MM.1S (cell line): ENCODE measurements around the gene BIRC6.

Experiments
- DNase-seq: peaks from one replicate; pipeline ENCODE4 v3.0.0-alpha.2; 2015
- H2AFZ ChIP-seq: fragments of 300-600 bp; sonication (generic); 2 replicates; pipeline ENCODE4 v1.6.0; 2016; ENCODE audit warnings: antibody characterized with exemption, low read length
- H3F3A ChIP-seq: fragments of 300-600 bp; sonication (generic); 2 replicates; pipeline ENCODE4 v1.6.1; 2016; ENCODE audit warnings: mild to moderate bottlenecking, antibody characterized with exemption, low read length, moderate library complexity, mixed read lengths; ENCODE audit not compliant: insufficient read depth
- H3K27ac ChIP-seq: fragments of 300-600 bp; sonication (generic); 2 replicates; pipeline ENCODE4 v1.5.1; 2016; ENCODE audit warnings: mild to moderate bottlenecking, low read length
- H3K27me3 ChIP-seq: fragments of 300-600 bp; sonication (generic); replicated peaks from 2 replicates; pipeline ENCODE4 v1.6.0; 2016; ENCODE audit warnings: low read length; ENCODE audit not compliant: insufficient read depth
- H3K36me3 ChIP-seq: fragments of 300-600 bp; sonication (generic); replicated peaks from 2 replicates; pipeline ENCODE4 v1.6.1; 2016; ENCODE audit warnings: mild to moderate bottlenecking, low read length, mixed read lengths; ENCODE audit not compliant: insufficient read depth
- H3K4me1 ChIP-seq: fragments of 300-600 bp; sonication (generic); 2 replicates; pipeline ENCODE4 v1.6.1; 2016; ENCODE audit warnings: low read length, mixed read lengths
- H3K4me2 ChIP-seq: fragments of 300-600 bp; sonication (generic); 2 replicates; pipeline ENCODE4 v1.6.0; 2016; ENCODE audit warnings: low read depth, low read length
- H3K4me3 ChIP-seq: fragments of 300-600 bp; sonication (generic); 2 replicates; pipeline ENCODE4 v1.5.1; 2016; ENCODE audit warnings: low read length, mixed read lengths
- H3K79me2 ChIP-seq: fragments of 300-600 bp; sonication (generic); 2 replicates; pipeline ENCODE4 v1.6.1; 2016; ENCODE audit warnings: mixed run types, low read length, mixed read lengths
- H3K9ac ChIP-seq: fragments of 300-600 bp; sonication (generic); 2 replicates; pipeline ENCODE4 v1.6.1; 2016; ENCODE audit warnings: low read length, mixed read lengths
- H3K9me2 ChIP-seq: fragments of 300-600 bp; sonication (generic); replicated peaks from 2 replicates; pipeline ENCODE4 v1.6.1; 2016; ENCODE audit warnings: mild to moderate bottlenecking, low read length, mixed read lengths; ENCODE audit not compliant: insufficient read depth
- H3K9me3 ChIP-seq: fragments of 300-600 bp; sonication (generic); replicated peaks from 2 replicates; pipeline ENCODE4 v1.6.1; 2016; ENCODE audit warnings: mild to moderate bottlenecking, low read length, mixed read lengths; ENCODE audit not compliant: insufficient read depth
- H4K20me1 ChIP-seq: fragments of 300-600 bp; sonication (generic); 2 replicates; pipeline ENCODE4 v1.6.1; 2016; ENCODE audit warnings: mild to moderate bottlenecking, low read length, moderate library complexity, mixed read lengths; ENCODE audit not compliant: insufficient read depth
- EZH2 ChIP-seq: fragments of 300-600 bp; sonication (generic); optimal IDR thresholded peaks from 2 replicates; pipeline ENCODE3; 2017; ENCODE audit warnings: low read depth, mild to moderate bottlenecking, antibody characterized with exemption, low read length, mixed read lengths
- EZH2phosphoT487 ChIP-seq: fragments of 300-600 bp; sonication (generic); IDR thresholded peaks from 2 replicates; pipeline ENCODE4 v1.6.1; 2018; ENCODE audit warnings: antibody characterized with exemption, low read length
- TF ChIP-seq, protein P1 (sequence below): fragments of 300-600 bp; sonication (generic); IDR thresholded peaks from 2 replicates; pipeline ENCODE4 v1.5.1; 2016; ENCODE audit warnings: antibody characterized with exemption, low read length, mixed read lengths

BIRC6 gene

GRCh38 chr2:32668254-32668653 lies 311.4 kb downstream of the BIRC6 start:
- H3K27me3 ChIP-seq = no peaks in the 10 kb centered on the region
- no peak overlapping the region for H3K4me2 ChIP-seq
- no peaks in the 10 kb centered on the region for H3K79me2 ChIP-seq
- TF ChIP-seq, protein P1, sequence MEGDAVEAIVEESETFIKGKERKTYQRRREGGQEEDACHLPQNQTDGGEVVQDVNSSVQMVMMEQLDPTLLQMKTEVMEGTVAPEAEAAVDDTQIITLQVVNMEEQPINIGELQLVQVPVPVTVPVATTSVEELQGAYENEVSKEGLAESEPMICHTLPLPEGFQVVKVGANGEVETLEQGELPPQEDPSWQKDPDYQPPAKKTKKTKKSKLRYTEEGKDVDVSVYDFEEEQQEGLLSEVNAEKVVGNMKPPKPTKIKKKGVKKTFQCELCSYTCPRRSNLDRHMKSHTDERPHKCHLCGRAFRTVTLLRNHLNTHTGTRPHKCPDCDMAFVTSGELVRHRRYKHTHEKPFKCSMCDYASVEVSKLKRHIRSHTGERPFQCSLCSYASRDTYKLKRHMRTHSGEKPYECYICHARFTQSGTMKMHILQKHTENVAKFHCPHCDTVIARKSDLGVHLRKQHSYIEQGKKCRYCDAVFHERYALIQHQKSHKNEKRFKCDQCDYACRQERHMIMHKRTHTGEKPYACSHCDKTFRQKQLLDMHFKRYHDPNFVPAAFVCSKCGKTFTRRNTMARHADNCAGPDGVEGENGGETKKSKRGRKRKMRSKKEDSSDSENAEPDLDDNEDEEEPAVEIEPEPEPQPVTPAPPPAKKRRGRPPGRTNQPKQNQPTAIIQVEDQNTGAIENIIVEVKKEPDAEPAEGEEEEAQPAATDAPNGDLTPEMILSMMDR = no peak
- TF ChIP-seq EZH2 (no peak), EZH2phosphoT487 (no peak)
- no peaks in the 10 kb centered on the region for H3K9me2 ChIP-seq
- no peaks in the 10 kb centered on the region for H3K36me3 ChIP-seq
- H3K4me3 ChIP-seq = no peak overlapping the region
- no peak for DNase-seq
- H3K9ac ChIP-seq = no peak overlapping the region
- no peaks in the 10 kb centered on the region for H3K4me1 ChIP-seq
- no peaks in the 10 kb centered on the region for H4K20me1 ChIP-seq
- H2AFZ ChIP-seq = no peak overlapping the region
- H3K9me3 ChIP-seq = no peaks in the 10 kb centered on the region
- H3K27ac ChIP-seq = no peak overlapping the region
- H3F3A ChIP-seq = no peaks in the 10 kb centered on the region
